OCI-LY7 (cell line): ENCODE measurements around the gene NPEPL1. TPM values are rescaled to one million over a fixed set of nuclear protein-coding genes. Genes with fewer than 3 reads are reported as not detected.

ENCODE experiments used
- BruUV-seq: library from RNA; stranded (reverse); fragments of 400-500 nt; replicated peaks from 2 replicates; lab custom pipeline; 2021; lab: Mats Ljungman, UMichigan
- CTCF ChIA-PET: fragments of 300-600 bp; sonication (Branson Sonifier 250); formaldehyde crosslinking; loops from one replicate; lab custom pipeline; 2022; ENCODE audit warnings: antibody characterized with exemption; ENCODE audit not compliant: unreplicated experiment; lab: Charles Lee
- POLR2A ChIA-PET: fragments of 300-600 bp; sonication (Branson Sonifier 250); formaldehyde crosslinking; loops from one replicate; lab custom pipeline; 2022; ENCODE audit warnings: antibody characterized with exemption; lab: Charles Lee
- DNase-seq: peaks from one replicate; pipeline ENCODE4 v3.0.0-alpha.2; 2015; ENCODE audit warnings: low spot score
- H2AFZ ChIP-seq: fragments of 200-600 bp; sonication (generic), shearing (Covaris generic); 2 replicates; pipeline ENCODE4 v1.6.1; 2014; ENCODE audit warnings: mild to moderate bottlenecking, antibody characterized with exemption, low read length, moderate library complexity
- H3K27ac ChIP-seq: fragments of 200-600 bp; sonication (generic); 2 replicates; pipeline ENCODE4 v1.5.1; 2014; ENCODE audit warnings: mixed run types, low read depth, mild to moderate bottlenecking, moderate library complexity, low read length, inconsistent platforms; ENCODE audit not compliant: poor library complexity, severe bottlenecking
- H3K36me3 ChIP-seq: fragments of 200-600 bp; sonication (generic); 2 replicates; pipeline ENCODE4 v1.6.1; 2014; ENCODE audit warnings: mild to moderate bottlenecking, antibody characterized with exemption, low read length, moderate library complexity, mixed read lengths; ENCODE audit not compliant: insufficient read depth
- H3K4me1 ChIP-seq: fragments of 200-600 bp; sonication (generic); 2 replicates; pipeline ENCODE4 v1.5.1; 2014; ENCODE audit warnings: mild to moderate bottlenecking, low read length; ENCODE audit not compliant: insufficient read depth, poor library complexity, severe bottlenecking
- H3K4me2 ChIP-seq: fragments of 200-600 bp; sonication (generic); 2 replicates; pipeline ENCODE4 v1.6.1; 2014; ENCODE audit warnings: mild to moderate bottlenecking, low read length
- H3K4me3 ChIP-seq: fragments of 200-600 bp; sonication (generic); 2 replicates; pipeline ENCODE4 v1.5.1; 2014; ENCODE audit warnings: mild to moderate bottlenecking, low read depth, low read length; ENCODE audit not compliant: poor library complexity, severe bottlenecking
- H3K79me2 ChIP-seq: fragments of 200-600 bp; sonication (generic); 2 replicates; pipeline ENCODE4 v1.6.1; 2016; ENCODE audit warnings: low read depth, mild to moderate bottlenecking, low read length, moderate library complexity, mixed read lengths; ENCODE audit not compliant: insufficient read depth
- H3K9me2 ChIP-seq: fragments of 200-600 bp; sonication (generic); 2 replicates; pipeline ENCODE4 v1.6.1; 2016; ENCODE audit warnings: mild to moderate bottlenecking, low read length, mixed read lengths; ENCODE audit not compliant: insufficient read depth
- H3K9me3 ChIP-seq: fragments of 200-600 bp; sonication (generic); 2 replicates; pipeline ENCODE4 v1.6.1; 2014; ENCODE audit warnings: mild to moderate bottlenecking, mixed run types, low read length, mixed read lengths
- H4K20me1 ChIP-seq: fragments of 200-600 bp; sonication (generic); 2 replicates; pipeline ENCODE4 v1.6.1; 2014; ENCODE audit warnings: mild to moderate bottlenecking, antibody characterized with exemption, low read length, moderate library complexity, mixed read lengths; ENCODE audit not compliant: insufficient read depth
- EZH2phosphoT487 ChIP-seq: fragments of 200-600 bp; sonication (generic); IDR thresholded peaks from 2 replicates; pipeline ENCODE4 v1.6.1; 2018; ENCODE audit warnings: low read depth, borderline replicate concordance, mild to moderate bottlenecking, mixed run types, antibody characterized with exemption, low read length, moderate library complexity, mixed read lengths
- intact Hi-C: fragments of 100-400 bp; cut with micrococcal nuclease; formaldehyde crosslinking; loops from one replicate; pipeline ENCODE4 v1.10.0; 2022; ENCODE audit not compliant: unreplicated experiment
- total RNA-seq, 2 experiments: library from RNA; depleted of rRNA in 1 of 2; stranded (reverse); fragments of >200 nt in 1 of 2; shearing (Covaris generic) in 1 of 2; gene quantifications; 2 replicates each; pipeline ENCODE4 v1.2.3, GENCODE V29; 2014 to 2022
- TF ChIP-seq, protein P1 (sequence below): fragments of 200-600 bp; sonication (generic); conservative IDR thresholded peaks from 2 replicates; pipeline ENCODE4 v1.5.1; 2014; ENCODE audit warnings: mild to moderate bottlenecking, antibody characterized with exemption, low read length, moderate library complexity, mixed read lengths

NPEPL1 gene
- total RNA-seq, 2 experiments from 2014 or later, result 3.4 to 11.5 TPM

- Histone ChIP-seq H3K4me1 (no peaks in the 10 kb centered on the region), H3K79me2 (no peaks in the 10 kb centered on the region), H3K4me2 (no peak overlapping the region), H4K20me1 (no peaks in the 10 kb centered on the region), H3K9me2 (no peaks in the 10 kb centered on the region), H3K27ac (no peak overlapping the region), H2AFZ (no peak overlapping the region), H3K36me3 (no peaks in the 10 kb centered on the region), H3K4me3 (no peak overlapping the region), H3K9me3 (no peaks in the 10 kb centered on the region)
- TF ChIP-seq, protein P1, sequence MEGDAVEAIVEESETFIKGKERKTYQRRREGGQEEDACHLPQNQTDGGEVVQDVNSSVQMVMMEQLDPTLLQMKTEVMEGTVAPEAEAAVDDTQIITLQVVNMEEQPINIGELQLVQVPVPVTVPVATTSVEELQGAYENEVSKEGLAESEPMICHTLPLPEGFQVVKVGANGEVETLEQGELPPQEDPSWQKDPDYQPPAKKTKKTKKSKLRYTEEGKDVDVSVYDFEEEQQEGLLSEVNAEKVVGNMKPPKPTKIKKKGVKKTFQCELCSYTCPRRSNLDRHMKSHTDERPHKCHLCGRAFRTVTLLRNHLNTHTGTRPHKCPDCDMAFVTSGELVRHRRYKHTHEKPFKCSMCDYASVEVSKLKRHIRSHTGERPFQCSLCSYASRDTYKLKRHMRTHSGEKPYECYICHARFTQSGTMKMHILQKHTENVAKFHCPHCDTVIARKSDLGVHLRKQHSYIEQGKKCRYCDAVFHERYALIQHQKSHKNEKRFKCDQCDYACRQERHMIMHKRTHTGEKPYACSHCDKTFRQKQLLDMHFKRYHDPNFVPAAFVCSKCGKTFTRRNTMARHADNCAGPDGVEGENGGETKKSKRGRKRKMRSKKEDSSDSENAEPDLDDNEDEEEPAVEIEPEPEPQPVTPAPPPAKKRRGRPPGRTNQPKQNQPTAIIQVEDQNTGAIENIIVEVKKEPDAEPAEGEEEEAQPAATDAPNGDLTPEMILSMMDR, result no peak
- TF ChIP-seq EZH2phosphoT487, result no peak
- POLR2A ChIA-PET, result no interaction called here
- no TSS peak for BruUV-seq
- CTCF ChIA-PET, result no interaction called here
- DNase-seq, result no peak
- intact Hi-C loops, result no loop called here
Measured at GRCh38 chr20:58741384-58741783, 48.8 kb downstream of the NPEPL1 start.

DNA sequence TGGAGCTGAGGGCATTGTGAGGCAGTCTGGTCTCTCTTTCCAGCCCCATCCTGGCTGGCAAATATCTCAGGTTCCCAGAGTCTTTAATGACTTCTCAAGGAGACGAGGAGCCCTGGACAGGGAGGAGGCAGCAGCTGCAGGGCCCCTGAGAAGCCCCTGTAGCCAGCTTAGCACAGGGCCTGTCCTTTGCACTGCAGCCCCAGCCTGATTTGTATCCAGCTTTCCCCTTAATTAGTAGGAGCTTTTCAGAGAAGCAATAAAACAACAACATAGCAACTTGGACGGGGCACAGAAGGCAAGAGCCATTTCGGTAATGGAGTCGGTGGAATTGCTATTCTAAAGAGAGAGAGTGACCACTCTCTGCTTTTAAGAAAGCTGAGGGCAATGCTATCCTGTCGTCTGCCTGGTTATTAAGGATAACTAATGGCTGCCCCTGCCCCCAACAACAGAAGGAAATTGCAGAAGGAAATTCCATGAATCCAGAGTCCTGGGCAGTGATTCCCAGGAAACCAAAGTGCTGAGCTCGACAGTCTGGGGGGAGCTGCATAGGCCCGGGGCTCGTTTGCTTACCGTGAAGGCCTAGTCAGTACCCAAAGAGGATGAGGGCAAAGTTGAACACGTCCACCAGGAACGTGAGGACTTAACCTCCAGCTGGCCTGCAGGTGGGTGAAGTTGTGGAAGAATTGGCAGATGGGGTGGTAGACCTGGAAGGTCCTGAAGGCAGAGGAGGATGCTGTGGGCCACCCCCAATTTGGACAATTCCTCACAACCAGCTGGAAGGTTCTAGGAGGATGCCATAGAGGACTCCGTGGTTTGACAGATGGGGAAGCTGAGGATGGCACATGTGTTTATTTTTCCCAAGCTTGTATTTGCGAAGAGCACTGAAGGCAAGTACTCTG, 50.3 kb downstream of the NPEPL1 start:
- Histone ChIP-seq H4K20me1 (no peaks in the 10 kb centered on the region), H3K4me3 (no peak overlapping the region), H3K36me3 (no peaks in the 10 kb centered on the region), H2AFZ (no peak overlapping the region), H3K4me1 (no peaks in the 10 kb centered on the region), H3K79me2 (no peaks in the 10 kb centered on the region), H3K4me2 (no peak overlapping the region), H3K27ac (no peak overlapping the region), H3K9me3 (no peaks in the 10 kb centered on the region), H3K9me2 (no peaks in the 10 kb centered on the region)
- no peak for DNase-seq
- ChIA-PET POLR2A (interaction anchor here (0.8 kb wide), 1 partner anchor 10 kb away, joined by 3 read pairs; no protein-coding TSS in a partner anchor), CTCF (no interaction called here)
- intact Hi-C loops, result no loop called here
- TF ChIP-seq EZH2phosphoT487, result no peak
- TF ChIP-seq, protein P1, result no peak
- BruUV-seq, result no TSS peak
